ENCODE data around the gene ATP2C2. TPM values are rescaled to one million over a fixed set of nuclear protein-coding genes. Genes with fewer than 3 reads are reported as not detected.
"Not testable (repeated sequence)": the region's sequence is repeated elsewhere in the genome, so short reads cannot be mapped to it uniquely, and the experiment has no call there.

The ATP2C2 gene
- total and polyA plus RNA-seq, 9 donors: 0.13 to 2.3 (median 0.39) TPM

GRCh38 chr16:84416407-84417321 is 48.3 kb downstream of the ATP2C2 start:
- H3K9me3 ChIP-seq (replicated peaks; ENCODE audit: control insufficient read depth, low read depth, low read length): no peaks in the 10 kb centered on the region
- DNase-seq: no peak

GRCh38 chr16:84418056-84418849 is 49.9 kb downstream of the ATP2C2 start:
- Histone ChIP-seq H3K4me3 (ENCODE audit: low read length) (no peak overlapping the region), H3K9me3 (replicated peaks; ENCODE audit: control insufficient read depth, low read depth, low read length) (no peaks in the 10 kb centered on the region), H3K27me3 (ENCODE audit: control insufficient read depth, insufficient read depth, low read length) (peaks cover 8% of the 10 kb centered on the region), H3K36me3 (ENCODE audit: control insufficient read depth, insufficient read depth, low read length) (no peaks in the 10 kb centered on the region), H3K27ac (ENCODE audit: low read length) (no peak overlapping the region), H3K4me1 (ENCODE audit: control insufficient read depth, insufficient read depth, low read length) (no peaks in the 10 kb centered on the region)
- DNase-seq: no peak
- 89% methylated on average over 12 of the region's 25 CpGs for WGBS (ENCODE audit: insufficient coverage)

More at GRCh38 chr16:84416407-84417321, 48.3 kb downstream of the ATP2C2 start:
- no peaks in the 10 kb centered on the region for H3K36me3 ChIP-seq (ENCODE audit: control insufficient read depth, insufficient read depth, low read length)
- no peak overlapping the region for H3K27ac ChIP-seq (ENCODE audit: low read length)
- no peak overlapping the region for H3K4me3 ChIP-seq (ENCODE audit: low read length)
- H3K4me1 ChIP-seq (ENCODE audit: control insufficient read depth, insufficient read depth, low read length): no peaks in the 10 kb centered on the region
- H3K27me3 ChIP-seq (ENCODE audit: control insufficient read depth, insufficient read depth, low read length): peaks cover 8% of the 10 kb centered on the region
- 59% methylated on average over 18 of the region's 20 CpGs for WGBS (ENCODE audit: insufficient coverage)

- 83% methylated on average over 8 of the region's 8 CpGs for WGBS (ENCODE audit: insufficient coverage)
- Histone ChIP-seq H3K4me1 (ENCODE audit: control insufficient read depth, insufficient read depth, low read length) (no peaks in the 10 kb centered on the region), H3K27me3 (ENCODE audit: control insufficient read depth, insufficient read depth, low read length) (peaks cover 8% of the 10 kb centered on the region), H3K36me3 (ENCODE audit: control insufficient read depth, insufficient read depth, low read length) (no peaks in the 10 kb centered on the region), H3K27ac (ENCODE audit: low read length) (no peak overlapping the region), H3K9me3 (replicated peaks; ENCODE audit: control insufficient read depth, low read depth, low read length) (peaks cover 2% of the 10 kb centered on the region), H3K4me3 (ENCODE audit: low read length) (no peak overlapping the region)
- no peak for DNase-seq
Measured at GRCh38 chr16:84419730-84420129, 51.4 kb downstream of the ATP2C2 start.

- not testable (repeated sequence) for H3K4me1 ChIP-seq (ENCODE audit: control insufficient read depth, insufficient read depth, low read length); H3K36me3 ChIP-seq (ENCODE audit: control insufficient read depth, insufficient read depth, low read length); H3K27ac ChIP-seq (ENCODE audit: low read length); H3K9me3 ChIP-seq (replicated peaks; ENCODE audit: control insufficient read depth, low read depth, low read length); H3K4me3 ChIP-seq (ENCODE audit: low read length); DNase-seq; H3K27me3 ChIP-seq (ENCODE audit: control insufficient read depth, insufficient read depth, low read length)
- 90% methylated on average over 4 of the region's 6 CpGs for whole genome bisulfite sequencing (ENCODE audit: insufficient coverage)
Measured at GRCh38 chr16:84420556-84420955, 52.2 kb downstream of the ATP2C2 start.

- Histone ChIP-seq H3K27me3 (ENCODE audit: control insufficient read depth, insufficient read depth, low read length) (peaks cover 10% of the 10 kb centered on the region), H3K9me3 (replicated peaks; ENCODE audit: control insufficient read depth, low read depth, low read length) (peaks cover 2% of the 10 kb centered on the region), H3K27ac (ENCODE audit: low read length) (no peak overlapping the region), H3K36me3 (ENCODE audit: control insufficient read depth, insufficient read depth, low read length) (no peaks in the 10 kb centered on the region), H3K4me3 (ENCODE audit: low read length) (no peak overlapping the region), H3K4me1 (ENCODE audit: control insufficient read depth, insufficient read depth, low read length) (no peaks in the 10 kb centered on the region)
- DNase-seq: no peak
- WGBS (ENCODE audit: insufficient coverage): 90% methylated on average over 11 of the region's 21 CpGs
Measured at GRCh38 chr16:84421081-84421937, 53.0 kb downstream of the ATP2C2 start.

- no peaks in the 10 kb centered on the region for H3K4me1 ChIP-seq (ENCODE audit: control insufficient read depth, insufficient read depth, low read length)
- DNase-seq: no peak
- no peak overlapping the region for H3K4me3 ChIP-seq (ENCODE audit: low read length)
- H3K9me3 ChIP-seq (replicated peaks; ENCODE audit: control insufficient read depth, low read depth, low read length): peaks cover 2% of the 10 kb centered on the region
- no peak overlapping the region for H3K27ac ChIP-seq (ENCODE audit: low read length)
- 88% methylated on average over 1 of the region's 4 CpGs for WGBS (ENCODE audit: insufficient coverage)
- H3K36me3 ChIP-seq (ENCODE audit: control insufficient read depth, insufficient read depth, low read length): no peaks in the 10 kb centered on the region
- H3K27me3 ChIP-seq (ENCODE audit: control insufficient read depth, insufficient read depth, low read length): peaks cover 7% of the 10 kb centered on the region
Measured at GRCh38 chr16:84421938-84422220, 53.5 kb downstream of the ATP2C2 start.

- H3K4me3 ChIP-seq (ENCODE audit: low read length): no peak overlapping the region
- DNase-seq: peak; percentile 19
- 94% methylated on average over 4 of the region's 4 CpGs for WGBS (ENCODE audit: insufficient coverage)
Measured at GRCh38 chr16:84423416-84423837, 55.1 kb downstream of the ATP2C2 start.

GRCh38 chr16:84425696-84426095 is 57.4 kb downstream of the ATP2C2 start:
- Histone ChIP-seq H3K9me3 (replicated peaks; ENCODE audit: control insufficient read depth, low read depth, low read length) (peaks cover 2% of the 10 kb centered on the region), H3K4me1 (ENCODE audit: control insufficient read depth, insufficient read depth, low read length) (no peaks in the 10 kb centered on the region), H3K4me3 (ENCODE audit: low read length) (no peak overlapping the region), H3K36me3 (ENCODE audit: control insufficient read depth, insufficient read depth, low read length) (no peaks in the 10 kb centered on the region), H3K27me3 (ENCODE audit: control insufficient read depth, insufficient read depth, low read length) (peaks cover 7% of the 10 kb centered on the region), H3K27ac (ENCODE audit: low read length) (no peak overlapping the region)
- 100% methylated on average over 6 of the region's 9 CpGs for WGBS (ENCODE audit: insufficient coverage)
- DNase-seq: no peak

More at GRCh38 chr16:84423416-84423837, 55.1 kb downstream of the ATP2C2 start:
- Histone ChIP-seq H3K9me3 (replicated peaks; ENCODE audit: control insufficient read depth, low read depth, low read length) (peaks cover 2% of the 10 kb centered on the region), H3K27me3 (ENCODE audit: control insufficient read depth, insufficient read depth, low read length) (peaks cover 4% of the 10 kb centered on the region), H3K27ac (ENCODE audit: low read length) (no peak overlapping the region), H3K4me1 (ENCODE audit: control insufficient read depth, insufficient read depth, low read length) (no peaks in the 10 kb centered on the region), H3K36me3 (ENCODE audit: control insufficient read depth, insufficient read depth, low read length) (no peaks in the 10 kb centered on the region)

GRCh38 chr16:84426804-84427203 is 58.5 kb downstream of the ATP2C2 start:
- Histone ChIP-seq H3K27ac (ENCODE audit: low read length) (no peak overlapping the region), H3K4me3 (ENCODE audit: low read length) (no peak overlapping the region), H3K9me3 (replicated peaks; ENCODE audit: control insufficient read depth, low read depth, low read length) (peaks cover 2% of the 10 kb centered on the region), H3K4me1 (ENCODE audit: control insufficient read depth, insufficient read depth, low read length) (no peaks in the 10 kb centered on the region), H3K27me3 (ENCODE audit: control insufficient read depth, insufficient read depth, low read length) (peaks cover 12% of the 10 kb centered on the region), H3K36me3 (ENCODE audit: control insufficient read depth, insufficient read depth, low read length) (no peaks in the 10 kb centered on the region)
- no peak for DNase-seq
- WGBS (ENCODE audit: insufficient coverage): 78% methylated on average over 9 of the region's 12 CpGs
